Trophoblast cell (in vitro differentiated cells and primary cell): ENCODE results near the gene EVL.

Experiments
- DNase-seq, 2 donors: peaks; one replicate each; pipeline ENCODE4 v3.0.0-alpha.2; 2016
- H2AFZ ChIP-seq: 2 replicates; pipeline ENCODE4 v1.6.1; 2013; ENCODE audit warnings: low read length, moderate library complexity, mild to moderate bottlenecking; ENCODE audit not compliant: insufficient read depth, poor library complexity
- H2AK5ac ChIP-seq: 2 replicates; pipeline ENCODE4 v1.6.1; 2013; ENCODE audit warnings: mild to moderate bottlenecking, low read length
- H2BK120ac ChIP-seq: 2 replicates; pipeline ENCODE4 v1.6.1; 2013; ENCODE audit warnings: low read length, mild to moderate bottlenecking, moderate library complexity; ENCODE audit not compliant: insufficient read depth, poor library complexity
- H2BK12ac ChIP-seq: 2 replicates; pipeline ENCODE4 v1.6.1; 2013; ENCODE audit warnings: mild to moderate bottlenecking, low read length, moderate library complexity
- H2BK5ac ChIP-seq: 2 replicates; pipeline ENCODE4 v1.6.1; 2013; ENCODE audit warnings: low read length, low read depth, moderate library complexity, mild to moderate bottlenecking; ENCODE audit not compliant: poor library complexity
- H3K14ac ChIP-seq: 2 replicates; pipeline ENCODE4 v1.6.1; 2013; ENCODE audit warnings: mild to moderate bottlenecking, low read length
- H3K18ac ChIP-seq: 2 replicates; pipeline ENCODE4 v1.6.1; 2013; ENCODE audit warnings: mild to moderate bottlenecking, low read length
- H3K23ac ChIP-seq: 2 replicates; pipeline ENCODE4 v1.6.1; 2013; ENCODE audit warnings: low read length
- H3K27ac ChIP-seq: 2 replicates; pipeline ENCODE4 v1.5.1; 2013; ENCODE audit warnings: low read depth, mild to moderate bottlenecking, inconsistent platforms, low read length, moderate library complexity
- H3K27me3 ChIP-seq: 2 replicates; pipeline ENCODE4 v1.6.1; 2013; ENCODE audit warnings: inconsistent platforms, mild to moderate bottlenecking, low read length, moderate library complexity; ENCODE audit not compliant: insufficient read depth
- H3K36me3 ChIP-seq, 2 experiments: 1 replicate in 1 of 2; 2 replicates in 1 of 2; pipeline ENCODE4 v1.6.1; 2013; ENCODE audit warnings: low read length in 2 of 2, mild to moderate bottlenecking in 2 of 2, moderate library complexity in 1 of 2; ENCODE audit not compliant: insufficient read depth in 2 of 2, control insufficient read depth in 1 of 2
- H3K4ac ChIP-seq: 2 replicates; pipeline ENCODE4 v1.6.1; 2013; ENCODE audit warnings: low read depth, mild to moderate bottlenecking, low read length, moderate library complexity
- H3K4me1 ChIP-seq, 2 experiments: 1 replicate in 1 of 2; 2 replicates in 1 of 2; pipeline ENCODE4 v1.6.1; 2013; ENCODE audit warnings: low read length in 2 of 2, mild to moderate bottlenecking in 2 of 2, moderate library complexity in 1 of 2; ENCODE audit not compliant: insufficient read depth in 2 of 2, control insufficient read depth in 1 of 2
- H3K4me2 ChIP-seq: 2 replicates; pipeline ENCODE4 v1.6.1; 2013; ENCODE audit warnings: inconsistent platforms, mild to moderate bottlenecking, low read length, moderate library complexity
- H3K4me3 ChIP-seq: 2 replicates; pipeline ENCODE4 v1.5.1; 2013; ENCODE audit warnings: mild to moderate bottlenecking, low read depth, low read length, inconsistent platforms
- H3K79me1 ChIP-seq: one replicate; pipeline ENCODE4 v1.6.1; 2013; ENCODE audit warnings: low read length
- H3K79me2 ChIP-seq: 2 replicates; pipeline ENCODE4 v1.6.1; 2013; ENCODE audit warnings: low read length, mild to moderate bottlenecking; ENCODE audit not compliant: control insufficient read depth, insufficient read depth, poor library complexity
- H3K9ac ChIP-seq: 2 replicates; pipeline ENCODE4 v1.6.1; 2013; ENCODE audit warnings: mild to moderate bottlenecking, low read length
- H3K9me3 ChIP-seq: 2 replicates; pipeline ENCODE4 v1.6.1; 2013; ENCODE audit warnings: low read depth, mild to moderate bottlenecking, control low read depth, inconsistent platforms, low read length; ENCODE audit not compliant: insufficient read depth
- H4K12ac ChIP-seq: 2 replicates; pipeline ENCODE4 v1.6.1; 2013; ENCODE audit warnings: low read depth, mild to moderate bottlenecking, low read length, moderate library complexity
- H4K8ac ChIP-seq: 2 replicates; pipeline ENCODE4 v1.6.1; 2013; ENCODE audit warnings: low read depth, mild to moderate bottlenecking, low read length, moderate library complexity
- H4K91ac ChIP-seq: one replicate; pipeline ENCODE4 v1.6.1; 2013; ENCODE audit warnings: low read depth, mild to moderate bottlenecking, low read length, moderate library complexity
- WGBS: extraction: QIAGEN DNeasy Blood & Tissue Kit; methylation state at CpG from one replicate; pipeline ENCODE4 v1.1.7; 2013; ENCODE audit warnings: missing lambda C conversion rate; ENCODE audit not compliant: insufficient read length, insufficient coverage; ENCODE audit errors: extremely low coverage; 5-methylcytosine and 5-hydroxymethylcytosine counted together

The EVL gene

DNA sequence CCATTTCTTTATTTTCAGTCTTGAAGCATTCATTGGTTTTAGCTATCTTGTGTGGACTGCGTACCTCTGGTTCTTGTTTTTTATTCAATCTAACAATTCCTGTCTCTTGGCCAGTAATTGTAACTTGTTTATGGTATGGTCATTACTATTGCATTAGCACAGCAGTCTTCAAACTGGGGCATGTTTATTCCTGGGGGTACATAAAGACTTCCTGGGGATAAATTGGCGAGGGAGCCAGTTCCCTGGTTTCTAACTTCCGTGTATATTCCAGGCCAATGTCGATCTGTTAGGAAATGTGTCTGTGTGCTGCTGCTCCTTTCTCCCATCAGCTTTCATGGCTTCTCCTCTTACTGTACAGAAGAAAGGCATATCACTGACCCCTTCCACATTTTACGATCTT is 13.7 kb upstream of the EVL start:
- Histone ChIP-seq H3K9ac (no peak overlapping the region), H3K14ac (no peak overlapping the region), H3K4me2 (no peak overlapping the region), H3K79me2 (no peaks in the 10 kb centered on the region), H3K18ac (no peak overlapping the region), H3K4me1 (no peaks in the 10 kb centered on the region), H3K79me1 (no peaks in the 10 kb centered on the region), H3K36me3 (no peaks in the 10 kb centered on the region), H2BK5ac (no peak overlapping the region), H3K27ac (no peak overlapping the region), H4K12ac (no peak overlapping the region), H3K4ac (no peak overlapping the region), H2AK5ac (no peak overlapping the region), H3K23ac (no peak overlapping the region), H2BK120ac (no peak overlapping the region), H3K9me3 (no peaks in the 10 kb centered on the region), H4K91ac (no peak overlapping the region), H2AFZ (no peak overlapping the region), H2BK12ac (no peak overlapping the region), H3K4me3 (no peak overlapping the region), H4K8ac (no peak overlapping the region), H3K27me3 (no peaks in the 10 kb centered on the region)
- no CpG with 5 or more reads among the region's 5 CpGs for WGBS
- DNase-seq = no peak

DNA sequence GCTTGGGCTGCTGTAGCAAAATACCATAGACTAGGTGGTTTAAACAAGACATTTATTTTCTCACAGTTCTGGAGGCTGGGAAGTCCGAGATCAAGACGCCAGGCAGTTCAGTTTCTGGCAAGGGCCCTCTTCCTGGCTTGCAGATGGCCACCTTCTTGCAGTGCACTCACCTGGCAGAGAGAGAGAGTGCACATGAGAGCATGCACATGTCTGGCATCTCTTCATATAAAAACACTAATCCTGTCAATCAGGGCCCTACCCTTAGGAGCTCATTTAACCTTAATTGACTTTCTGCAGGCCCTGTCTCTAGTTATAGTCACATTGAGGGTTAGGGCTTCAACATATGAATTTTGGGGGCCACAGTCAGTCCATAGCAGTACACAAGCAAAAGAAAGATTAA is 12.4 kb upstream of the EVL start:
- Histone ChIP-seq H3K4me3 (no peak overlapping the region), H2BK120ac (no peak overlapping the region), H3K36me3 (no peaks in the 10 kb centered on the region), H3K14ac (no peak overlapping the region), H2AFZ (no peak overlapping the region), H3K27me3 (no peaks in the 10 kb centered on the region), H4K91ac (no peak overlapping the region), H4K8ac (no peak overlapping the region), H2AK5ac (no peak overlapping the region), H3K79me1 (no peaks in the 10 kb centered on the region), H3K4me1 (no peaks in the 10 kb centered on the region), H4K12ac (no peak overlapping the region), H3K79me2 (no peaks in the 10 kb centered on the region), H3K4ac (no peak overlapping the region), H3K23ac (no peak overlapping the region), H3K9me3 (no peaks in the 10 kb centered on the region), H3K9ac (no peak overlapping the region), H3K27ac (no peak overlapping the region), H2BK5ac (no peak overlapping the region), H3K4me2 (no peak overlapping the region), H2BK12ac (no peak overlapping the region), H3K18ac (no peak overlapping the region)
- no peak for DNase-seq
- no CpG with 5 or more reads among the region's 2 CpGs for WGBS

DNA sequence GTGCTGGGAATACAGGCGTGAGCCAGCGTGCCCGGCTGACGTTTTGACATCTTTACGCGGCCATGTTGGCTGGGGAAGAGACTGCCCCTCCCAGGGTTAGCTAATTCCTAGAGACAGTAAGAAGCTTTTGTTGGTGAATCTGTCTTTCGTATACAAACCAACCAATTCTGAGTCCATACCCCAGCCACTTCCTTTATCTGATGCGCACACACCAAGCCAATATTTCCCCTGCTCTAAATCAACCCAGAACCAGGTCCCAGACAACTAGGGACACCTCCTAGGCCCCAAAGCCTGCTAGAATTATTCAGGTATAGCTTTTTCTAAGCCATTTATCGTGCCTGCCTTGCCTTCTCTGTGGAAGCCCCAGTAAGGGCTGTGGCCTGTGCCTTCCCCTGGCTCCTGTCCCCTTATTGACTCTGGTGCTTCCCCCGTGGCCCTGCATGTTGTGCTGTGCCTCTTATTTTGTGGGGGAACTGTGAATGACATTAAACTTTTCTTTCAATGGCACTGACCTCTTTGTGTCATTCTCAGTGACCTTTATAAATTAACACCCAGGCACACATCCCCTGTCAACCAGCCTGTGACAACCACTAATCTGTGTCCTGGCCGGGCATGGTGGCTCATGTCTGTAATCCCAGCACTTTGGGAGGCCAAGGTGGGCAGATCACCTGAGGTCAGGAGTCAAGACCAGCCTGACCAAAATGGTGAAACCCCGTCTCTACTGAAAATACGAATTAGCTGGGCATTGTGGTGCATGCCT is 10.7 kb upstream of the EVL start:
- Histone ChIP-seq H3K4me3 (no peak overlapping the region), H2AK5ac (no peak overlapping the region), H3K79me2 (no peaks in the 10 kb centered on the region), H2BK5ac (no peak overlapping the region), H3K9ac (no peak overlapping the region), H2AFZ (no peak overlapping the region), H3K4me1 (peaks cover 3% of the 10 kb centered on the region in 2 experiments), H2BK120ac (no peak overlapping the region), H3K27me3 (no peaks in the 10 kb centered on the region), H3K4me2 (no peak overlapping the region), H3K36me3 (no peaks in the 10 kb centered on the region), H3K14ac (no peak overlapping the region), H4K91ac (no peak overlapping the region), H3K18ac (no peak overlapping the region), H3K4ac (no peak overlapping the region), H3K27ac (no peak overlapping the region), H4K12ac (no peak overlapping the region), H3K79me1 (peaks cover 2% of the 10 kb centered on the region), H4K8ac (no peak overlapping the region), H3K9me3 (no peaks in the 10 kb centered on the region), H2BK12ac (no peak overlapping the region), H3K23ac (no peak overlapping the region)
- DNase-seq = no peak
- WGBS = no CpG with 5 or more reads among the region's 13 CpGs

DNA sequence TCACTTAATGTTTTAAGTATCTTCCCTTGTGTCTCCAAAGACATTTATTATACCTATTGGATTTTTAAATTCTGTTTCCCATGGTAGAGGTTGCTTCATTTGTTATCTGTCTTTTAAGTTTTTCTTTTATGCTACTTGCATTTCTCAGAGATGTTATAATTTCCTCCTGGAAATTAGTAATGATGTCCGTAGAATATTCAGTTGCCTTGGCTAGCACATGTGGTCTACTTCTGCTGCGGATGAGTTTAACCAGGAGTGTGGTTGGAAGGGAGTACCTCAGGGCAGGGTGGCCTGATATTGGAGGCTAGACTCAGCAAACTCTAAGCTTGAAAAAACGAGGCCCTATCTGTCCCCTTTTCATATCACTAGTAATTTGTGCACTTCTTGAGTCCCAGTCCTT is 8.8 kb upstream of the EVL start:
- no peak overlapping the region for H3K4me3 ChIP-seq
- H3K36me3 ChIP-seq = no peaks in the 10 kb centered on the region
- H2AFZ ChIP-seq = no peak overlapping the region
- no peaks in the 10 kb centered on the region for H3K9me3 ChIP-seq
- no CpG with 5 or more reads among the region's 3 CpGs for WGBS
- no peak overlapping the region for H2BK120ac ChIP-seq
- H4K91ac ChIP-seq = no peak overlapping the region
- no peak overlapping the region for H3K14ac ChIP-seq
- H3K4me2 ChIP-seq = no peak overlapping the region
- no peak overlapping the region for H4K8ac ChIP-seq
- H4K12ac ChIP-seq = no peak overlapping the region
- H2BK5ac ChIP-seq = no peak overlapping the region
- no peak overlapping the region for H3K27ac ChIP-seq
- no peak overlapping the region for H3K18ac ChIP-seq
- H3K4ac ChIP-seq = no peak overlapping the region
- no peak for DNase-seq
- peaks cover 3% of the 10 kb centered on the region in 2 experiments for H3K4me1 ChIP-seq
- no peak overlapping the region for H2BK12ac ChIP-seq
- no peaks in the 10 kb centered on the region for H3K27me3 ChIP-seq
- H3K23ac ChIP-seq = no peak overlapping the region
- no peaks in the 10 kb centered on the region for H3K79me2 ChIP-seq
- H2AK5ac ChIP-seq = no peak overlapping the region
- H3K79me1 ChIP-seq = peaks cover 2% of the 10 kb centered on the region
- no peak overlapping the region for H3K9ac ChIP-seq
